ENCODE results near the gene C6orf47. TPM values are rescaled to one million over a fixed set of nuclear protein-coding genes. Genes with fewer than 3 reads are reported as not detected.

The C6orf47 gene
- total and polyA plus RNA-seq, 2 of the 13 experiments (the other 11 are each of a cell fraction or from before 2014, with no cell fraction given): 1.7 to 18.1 TPM

- TF ChIP-seq, protein P1, sequence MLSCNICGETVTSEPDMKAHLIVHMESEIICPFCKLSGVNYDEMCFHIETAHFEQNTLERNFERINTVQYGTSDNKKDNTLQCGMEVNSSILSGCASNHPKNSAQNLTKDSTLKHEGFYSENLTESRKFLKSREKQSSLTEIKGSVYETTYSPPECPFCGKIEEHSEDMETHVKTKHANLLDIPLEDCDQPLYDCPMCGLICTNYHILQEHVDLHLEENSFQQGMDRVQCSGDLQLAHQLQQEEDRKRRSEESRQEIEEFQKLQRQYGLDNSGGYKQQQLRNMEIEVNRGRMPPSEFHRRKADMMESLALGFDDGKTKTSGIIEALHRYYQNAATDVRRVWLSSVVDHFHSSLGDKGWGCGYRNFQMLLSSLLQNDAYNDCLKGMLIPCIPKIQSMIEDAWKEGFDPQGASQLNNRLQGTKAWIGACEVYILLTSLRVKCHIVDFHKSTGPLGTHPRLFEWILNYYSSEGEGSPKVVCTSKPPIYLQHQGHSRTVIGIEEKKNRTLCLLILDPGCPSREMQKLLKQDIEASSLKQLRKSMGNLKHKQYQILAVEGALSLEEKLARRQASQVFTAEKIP (CRISPR knock-in tag; IDR thresholded peaks at IDR 0.05; ENCODE audit: borderline replicate concordance): no peak
- TF ChIP-seq MTF2 (CRISPR knock-in tag; IDR thresholded peaks at IDR 0.05; ENCODE audit: borderline replicate concordance) (no peak), ELF4 (CRISPR knock-in tag; IDR thresholded peaks at IDR 0.05; ENCODE audit: borderline replicate concordance) (peak; percentile 94), CEBPG (CRISPR knock-in tag; IDR thresholded peaks at IDR 0.05) (peak; percentile 79), MED1 (CRISPR knock-in tag; IDR thresholded peaks at IDR 0.05) (peak; percentile 99), TRAFD1 (CRISPR knock-in tag; IDR thresholded peaks at IDR 0.05; ENCODE audit: borderline replicate concordance) (no peak; the same call in 1 of the 2 replicates), GTF2F1 (IDR thresholded peaks at IDR 0.05; ENCODE audit: low read length) (no peak), SRSF9 (IDR thresholded peaks at IDR 0.05; ENCODE audit: borderline replicate concordance, insufficient read depth, low read depth, low read length, poor library complexity, severe bottlenecking) (no peak), UBTF (CRISPR knock-in tag; IDR thresholded peaks at IDR 0.05) (peak; percentile 67; the same call in 1 of the 2 replicates), TAF15 (IDR thresholded peaks at IDR 0.05; ENCODE audit: low read depth, low read length, poor library complexity, severe bottlenecking) (no peak), ZNF224 (CRISPR knock-in tag; IDR thresholded peaks at IDR 0.05) (peak; percentile 88; the same call in 1 of the 2 replicates), ZSCAN30 (CRISPR knock-in tag; IDR thresholded peaks at IDR 0.05) (0 out of 2 replicates have a peak, but pooled peaks have one; percentile 59), ZNF614 (CRISPR knock-in tag; IDR thresholded peaks at IDR 0.05; ENCODE audit: borderline replicate concordance) (peak; percentile 99), ZKSCAN8 (CRISPR knock-in tag; IDR thresholded peaks at IDR 0.05; ENCODE audit: borderline replicate concordance) (peak; percentile 96; the same call in 1 of the 2 replicates), ZFP62 (CRISPR knock-in tag; IDR thresholded peaks at IDR 0.05) (no peak), TGIF2 (CRISPR knock-in tag; IDR thresholded peaks at IDR 0.05) (no peak; the same call in 1 of the 2 replicates), ZNF264 (CRISPR knock-in tag; IDR thresholded peaks at IDR 0.05) (peak; percentile 97)
- TF ChIP-seq, protein P2, sequence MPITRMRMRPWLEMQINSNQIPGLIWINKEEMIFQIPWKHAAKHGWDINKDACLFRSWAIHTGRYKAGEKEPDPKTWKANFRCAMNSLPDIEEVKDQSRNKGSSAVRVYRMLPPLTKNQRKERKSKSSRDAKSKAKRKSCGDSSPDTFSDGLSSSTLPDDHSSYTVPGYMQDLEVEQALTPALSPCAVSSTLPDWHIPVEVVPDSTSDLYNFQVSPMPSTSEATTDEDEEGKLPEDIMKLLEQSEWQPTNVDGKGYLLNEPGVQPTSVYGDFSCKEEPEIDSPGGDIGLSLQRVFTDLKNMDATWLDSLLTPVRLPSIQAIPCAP (CRISPR knock-in tag; IDR thresholded peaks at IDR 0.05; ENCODE audit: low read depth): peak; percentile 27; the same call in 1 of the 2 replicates
These were observed 5.0 kb downstream of the C6orf47 start, which contains the start of gene APOM (continued) for GRCh38 chr6:31655349-31656237.

Data from HepG2 (cell line).